Left ventricle myocardium superior (tissue), 1 donor: ENCODE measurements around the gene MOCOS. TPM values are rescaled to one million over a fixed set of nuclear protein-coding genes. Genes with fewer than 3 reads are reported as not detected.

ENCODE experiments used
- ATAC-seq: fragments of 200-7000 bp; cut with Tn5 transposase; one replicate; pipeline ENCODE4 v1.9.1; 2020; ENCODE audit warnings: mild to moderate bottlenecking, moderate library complexity
- DNase-seq: peaks from one replicate; pipeline ENCODE4 v3.0.0-alpha.2; 2020
- intact Hi-C: fragments of 100-400 bp; cut with micrococcal nuclease; formaldehyde crosslinking; loops from one replicate; pipeline ENCODE4 v1.11.0; 2022
- total RNA-seq: library from RNA; stranded (reverse); fragmentation: NEBNext Ultra II Directional; extraction: Animal tissue kit (Norgen Biotek cat#: 25700); gene quantifications from one replicate; pipeline ENCODE4 v1.2.1, GENCODE V29; 2021
- donor health status: DM: no; HTN: yes; CAD: no; lungs with severe emphysema.

MOCOS gene
- total RNA-seq, 1 donor from 2014 or later, result 0.27 TPM

- DNase-seq (no peak), ATAC-seq (peak; percentile 16)
- intact Hi-C loops, result no loop called here
Measured at GRCh38 chr18:36295880-36296301, 108.6 kb downstream of the MOCOS start.

GRCh38 chr18:36296650-36297416, 109.5 kb downstream of the MOCOS start:
- DNase-seq (peak; percentile 72), ATAC-seq (peak; percentile 70)
- intact Hi-C loops, result no loop called here

- ATAC-seq (peak; percentile 85), DNase-seq (peak; percentile 87)
- intact Hi-C loops, result no loop called here
Measured at GRCh38 chr18:36297417-36298125, 110.3 kb downstream of the MOCOS start, which contains the start of gene FHOD3. Gene FHOD3, plus strand, starts transcription at chr18:36297713. Its CDS starts 123 bp downstream, at chr18:36297836.

GRCh38 chr18:36298126-36298741, 110.9 kb downstream of the MOCOS start:
- peak; percentile 48 for DNase-seq
- intact Hi-C loops, result no loop called here
- peak; percentile 27 for ATAC-seq

GRCh38 chr18:36299015-36299414, 111.7 kb downstream of the MOCOS start:
- no peak for ATAC-seq
- no peak for DNase-seq
- intact Hi-C loops, result no loop called here

GRCh38 chr18:36300211-36300610, 112.9 kb downstream of the MOCOS start:
- DNase-seq, result no peak
- ATAC-seq, result no peak
- intact Hi-C loops, result loop anchor here (10.0 kb wide), 1 partner anchor 265 kb away; no protein-coding TSS in a partner anchor

- DNase-seq (no peak), ATAC-seq (no peak)
- intact Hi-C loops, result loop anchor here (10.0 kb wide), 1 partner anchor 263 kb away; no protein-coding TSS in a partner anchor
Measured at GRCh38 chr18:36301884-36302283, 114.6 kb downstream of the MOCOS start.

- intact Hi-C loops, result loop anchor here (10.0 kb wide), 1 partner anchor 262 kb away; no protein-coding TSS in a partner anchor
- DNase-seq (no peak), ATAC-seq (no peak)
Measured at GRCh38 chr18:36302676-36303075, 115.4 kb downstream of the MOCOS start.

GRCh38 chr18:36303211-36303844, 116.0 kb downstream of the MOCOS start:
- DNase-seq (no peak), ATAC-seq (peak; percentile 47)
- intact Hi-C loops, result loop anchor here (10.0 kb wide), 1 partner anchor 261 kb away; no protein-coding TSS in a partner anchor

- ATAC-seq, result no peak
- no peak for DNase-seq
- intact Hi-C loops, result loop anchor here (10.0 kb wide), 1 partner anchor 260 kb away; no protein-coding TSS in a partner anchor
Measured at GRCh38 chr18:36304723-36305122, 117.4 kb downstream of the MOCOS start.

- DNase-seq (no peak), ATAC-seq (peak; percentile 10)
- intact Hi-C loops, result loop anchor here (10.0 kb wide), 1 partner anchor 259 kb away; no protein-coding TSS in a partner anchor
Measured at GRCh38 chr18:36305375-36305774, 118.1 kb downstream of the MOCOS start.

- intact Hi-C loops, result loop anchor here (10.0 kb wide), 1 partner anchor 257 kb away; no protein-coding TSS in a partner anchor
- DNase-seq (no peak), ATAC-seq (no peak)
Measured at GRCh38 chr18:36307513-36307912, 120.2 kb downstream of the MOCOS start.

- DNase-seq, result no peak
- intact Hi-C loops, result loop anchor here (10.0 kb wide), 1 partner anchor 256 kb away; no protein-coding TSS in a partner anchor
- ATAC-seq, result no peak
Measured at GRCh38 chr18:36308711-36309435, 121.6 kb downstream of the MOCOS start.

- peak; percentile 46 for ATAC-seq
- peak; percentile 39 for DNase-seq
- intact Hi-C loops, result loop anchor here (10.0 kb wide), 1 partner anchor 255 kb away; no protein-coding TSS in a partner anchor
Measured at GRCh38 chr18:36309436-36310391, 122.4 kb downstream of the MOCOS start.

GRCh38 chr18:36311026-36311570, 123.8 kb downstream of the MOCOS start:
- intact Hi-C loops, result no loop called here
- DNase-seq, result no peak
- ATAC-seq, result no peak

- intact Hi-C loops, result no loop called here
- peak; percentile 23 for ATAC-seq
Measured at GRCh38 chr18:36312806-36313395, 125.6 kb downstream of the MOCOS start.

More at GRCh38 chr18:36312806-36313395, 125.6 kb downstream of the MOCOS start:
- DNase-seq, result no peak
